ENCODE measurements around the gene ANAPC2.

Gene ANAPC2

DNA sequence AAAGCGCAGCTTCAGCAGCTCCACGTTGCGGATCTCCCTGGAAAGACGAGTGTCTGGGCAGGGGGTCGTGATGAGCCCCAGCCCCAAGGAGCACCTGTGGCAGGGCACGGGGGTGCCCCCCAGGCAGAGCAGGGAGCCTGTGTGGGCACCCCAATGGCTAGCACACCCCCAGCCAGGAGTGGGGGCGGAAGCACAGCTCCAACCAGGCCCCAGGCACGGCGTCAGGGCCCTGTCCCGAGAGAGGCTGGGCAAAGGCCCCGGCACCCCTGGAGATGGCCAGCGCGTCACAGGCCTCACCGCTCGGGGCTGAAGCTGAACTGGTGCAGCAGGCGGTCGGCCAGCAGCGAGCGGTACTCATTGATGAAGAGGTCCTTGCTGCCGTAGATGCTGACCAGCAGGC lies 7.9 kb downstream of the ANAPC2 start:
- Histone ChIP-seq H3K4me3 (no peak overlapping the region), H3K9me3 (no peaks in the 10 kb centered on the region), H3K27ac (no peak overlapping the region), H3K36me3 (peaks cover 60 to 88% (median 68%) of the 10 kb centered on the region in 3 donors), H3K27me3 (no peaks in the 10 kb centered on the region), H3K4me1 (peaks cover 0 to 6% (median 2%) of the 10 kb centered on the region in 4 donors)
- DNase-seq = no peak
- intact Hi-C loops (cut with DNase I; ENCODE audit: low total_unique reads) = no loop called here
- TF ChIP-seq, protein P1, sequence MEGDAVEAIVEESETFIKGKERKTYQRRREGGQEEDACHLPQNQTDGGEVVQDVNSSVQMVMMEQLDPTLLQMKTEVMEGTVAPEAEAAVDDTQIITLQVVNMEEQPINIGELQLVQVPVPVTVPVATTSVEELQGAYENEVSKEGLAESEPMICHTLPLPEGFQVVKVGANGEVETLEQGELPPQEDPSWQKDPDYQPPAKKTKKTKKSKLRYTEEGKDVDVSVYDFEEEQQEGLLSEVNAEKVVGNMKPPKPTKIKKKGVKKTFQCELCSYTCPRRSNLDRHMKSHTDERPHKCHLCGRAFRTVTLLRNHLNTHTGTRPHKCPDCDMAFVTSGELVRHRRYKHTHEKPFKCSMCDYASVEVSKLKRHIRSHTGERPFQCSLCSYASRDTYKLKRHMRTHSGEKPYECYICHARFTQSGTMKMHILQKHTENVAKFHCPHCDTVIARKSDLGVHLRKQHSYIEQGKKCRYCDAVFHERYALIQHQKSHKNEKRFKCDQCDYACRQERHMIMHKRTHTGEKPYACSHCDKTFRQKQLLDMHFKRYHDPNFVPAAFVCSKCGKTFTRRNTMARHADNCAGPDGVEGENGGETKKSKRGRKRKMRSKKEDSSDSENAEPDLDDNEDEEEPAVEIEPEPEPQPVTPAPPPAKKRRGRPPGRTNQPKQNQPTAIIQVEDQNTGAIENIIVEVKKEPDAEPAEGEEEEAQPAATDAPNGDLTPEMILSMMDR (IDR thresholded peaks at IDR 0.05) = no peak

DNA sequence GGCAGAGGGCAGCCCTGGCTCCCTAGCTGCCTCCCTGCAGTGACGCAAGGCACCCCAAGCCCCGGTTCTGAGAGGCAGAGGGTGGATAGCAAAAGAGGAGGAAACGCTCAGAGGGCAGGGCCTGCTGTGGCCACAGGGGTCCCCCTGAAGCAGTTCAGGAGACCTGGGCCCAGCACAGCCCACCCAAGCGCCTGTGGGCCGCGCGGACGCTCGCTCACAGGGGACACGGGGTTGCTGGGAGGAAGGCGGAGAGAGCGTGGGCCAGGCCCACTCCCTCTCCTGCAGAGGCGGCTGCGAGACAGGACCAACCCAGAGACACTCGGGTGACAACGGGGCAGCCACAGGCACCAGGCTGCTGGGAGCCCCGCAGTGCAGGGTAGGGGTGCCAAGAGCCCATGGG lies 8.6 kb downstream of the ANAPC2 start:
- Histone ChIP-seq H3K27me3 (no peaks in the 10 kb centered on the region), H3K27ac (no peak overlapping the region), H3K4me3 (no peak overlapping the region), H3K36me3 (peaks cover 53 to 81% (median 61%) of the 10 kb centered on the region in 3 donors), H3K4me1 (no peaks in the 10 kb centered on the region), H3K9me3 (no peaks in the 10 kb centered on the region)
- no peak for DNase-seq
- TF ChIP-seq, protein P1 (IDR thresholded peaks at IDR 0.05) = no peak
- intact Hi-C loops (cut with DNase I; ENCODE audit: low total_unique reads) = no loop called here

GRCh38 chr9:137178939-137179630 lies 9.3 kb downstream of the ANAPC2 start:
- no peak for DNase-seq
- H3K9me3 ChIP-seq = no peaks in the 10 kb centered on the region
- peaks cover 46 to 74% (median 54%) of the 10 kb centered on the region in 3 donors for H3K36me3 ChIP-seq
- TF ChIP-seq, protein P1 (IDR thresholded peaks at IDR 0.05) = no peak
- no peak overlapping the region for H3K4me3 ChIP-seq
- intact Hi-C loops (cut with DNase I; ENCODE audit: low total_unique reads) = no loop called here
- no peak overlapping the region for H3K27ac ChIP-seq
- H3K27me3 ChIP-seq = no peaks in the 10 kb centered on the region
- no peaks in the 10 kb centered on the region for H3K4me1 ChIP-seq

DNA sequence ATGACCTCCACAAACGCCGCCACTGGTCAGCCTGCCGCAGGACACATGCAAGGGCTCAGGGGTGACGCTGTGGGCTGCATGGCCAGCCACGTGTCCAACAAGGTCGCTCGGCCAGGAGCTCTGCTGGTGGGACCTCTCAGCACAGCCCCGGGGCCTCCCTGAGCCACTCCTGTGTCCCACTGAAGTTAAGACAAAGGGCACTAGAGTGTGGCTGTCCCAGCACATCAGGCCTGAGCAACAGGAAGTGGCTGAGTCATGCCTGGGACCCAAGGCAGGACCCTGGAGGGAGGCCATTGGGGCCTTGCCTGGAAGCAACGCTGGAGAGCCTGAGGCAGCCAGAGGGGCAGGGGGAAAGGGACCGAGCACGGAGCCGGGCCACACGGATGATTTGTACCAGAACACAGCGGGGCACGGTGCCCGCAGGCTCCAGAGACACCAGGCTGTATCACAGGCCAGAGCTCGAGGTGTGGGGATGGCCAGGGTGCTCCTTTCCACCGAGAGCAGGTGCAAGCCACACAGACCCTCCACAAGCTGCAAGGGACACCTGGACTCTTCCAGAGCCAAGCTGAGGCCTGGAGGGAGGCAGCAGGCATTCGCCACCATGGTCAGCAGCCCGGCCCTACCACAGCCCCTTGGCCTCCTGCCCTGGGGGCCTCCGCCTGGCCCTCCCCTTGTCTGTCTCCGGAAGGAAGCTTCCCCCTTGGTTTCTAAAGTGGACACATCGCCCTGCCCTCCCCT lies 10.0 kb downstream of the ANAPC2 start:
- H3K27me3 ChIP-seq = peaks cover 0 to under 1% of the 10 kb centered on the region in 2 donors
- H3K9me3 ChIP-seq = no peaks in the 10 kb centered on the region
- intact Hi-C loops (cut with DNase I; ENCODE audit: low total_unique reads) = no loop called here
- H3K4me1 ChIP-seq = no peaks in the 10 kb centered on the region
- H3K27ac ChIP-seq = no peak overlapping the region
- no peak for DNase-seq
- H3K4me3 ChIP-seq = no peak overlapping the region
- peaks cover 39 to 67% (median 47%) of the 10 kb centered on the region in 3 donors for H3K36me3 ChIP-seq
- TF ChIP-seq, protein P1 (IDR thresholded peaks at IDR 0.05) = no peak

- TF ChIP-seq, protein P1 (IDR thresholded peaks at IDR 0.05) = peak in 1 of 2 experiments; percentile 26
- peaks cover 0 to 17% of the 10 kb centered on the region in 2 donors for H3K27me3 ChIP-seq
- peaks cover 23 to 49% (median 29%) of the 10 kb centered on the region in 3 donors for H3K36me3 ChIP-seq
- H3K4me3 ChIP-seq = no peak overlapping the region
- H3K9me3 ChIP-seq = no peaks in the 10 kb centered on the region
- intact Hi-C loops (cut with DNase I; ENCODE audit: low total_unique reads) = no loop called here
- H3K4me1 ChIP-seq = peaks cover 0 to 8% (median 0%) of the 10 kb centered on the region in 4 donors
- no peak for DNase-seq
- no peak overlapping the region for H3K27ac ChIP-seq
These were observed 11.8 kb downstream of the ANAPC2 start for GRCh38 chr9:137176302-137177182.
